Iris pigment epithelial cell (primary cell): ENCODE results near the gene RARRES1.
A peak's percentile ranks its signal among the peaks of the same experiment; 100 is the strongest.
"Not testable (repeated sequence)": the region's sequence is repeated elsewhere in the genome, so short reads cannot be mapped to it uniquely, and the experiment has no call there.

ENCODE experiments used
- DNase-seq: peaks from one replicate; pipeline ENCODE4 v3.0.0-alpha.2; 2011; ENCODE audit warnings: low read depth

The RARRES1 gene

GRCh38 chr3:158693866-158694456, 38.3 kb downstream of the RARRES1 start:
- not testable (repeated sequence) for DNase-seq

- peak; percentile 53 for DNase-seq
These were observed 47.1 kb downstream of the RARRES1 start for GRCh38 chr3:158685159-158685558.

GRCh38 chr3:158683230-158683962, 48.9 kb downstream of the RARRES1 start:
- DNase-seq: peak; percentile 90

GRCh38 chr3:158680861-158681260, 51.4 kb downstream of the RARRES1 start:
- DNase-seq: no peak

DNA sequence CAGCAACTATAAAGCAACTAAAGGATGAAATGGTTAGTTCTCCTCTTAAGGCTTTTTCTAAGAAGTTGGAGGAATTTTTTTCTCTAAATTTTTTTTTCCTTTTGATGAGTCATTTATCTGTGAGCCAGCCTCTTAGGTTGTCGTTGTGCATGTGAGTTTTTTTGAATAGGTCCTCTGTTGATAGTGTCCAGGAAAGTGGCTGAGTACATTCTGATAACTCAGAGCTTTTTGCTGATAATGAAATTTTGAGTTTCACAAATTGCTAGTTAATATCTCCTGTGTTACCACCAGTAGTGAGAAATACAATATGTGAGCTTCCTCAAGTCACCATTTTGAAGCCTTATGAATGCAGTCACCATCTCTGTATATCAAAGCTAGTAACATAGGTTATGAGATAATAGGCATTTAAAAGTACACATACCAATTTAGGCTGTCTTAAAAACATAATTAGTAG, 52.7 kb downstream of the RARRES1 start:
- DNase-seq: peak; percentile 52

GRCh38 chr3:158678687-158679086, 53.6 kb downstream of the RARRES1 start:
- DNase-seq: no peak

GRCh38 chr3:158672215-158673176, 59.8 kb downstream of the RARRES1 start, which contains the start of gene LXN:
Gene LXN (minus strand): TSS chr3:158672648. CDS start chr3:158672478, 170 bp downstream.
- peak; percentile 92 for DNase-seq

GRCh38 chr3:158671821-158672214, 60.4 kb downstream of the RARRES1 start:
- no peak for DNase-seq

- peak; percentile 89 for DNase-seq
These were observed 63.8 kb downstream of the RARRES1 start for GRCh38 chr3:158668506-158668905.

- no peak for DNase-seq
These were observed 65.8 kb downstream of the RARRES1 start for GRCh38 chr3:158666416-158666815.

DNA sequence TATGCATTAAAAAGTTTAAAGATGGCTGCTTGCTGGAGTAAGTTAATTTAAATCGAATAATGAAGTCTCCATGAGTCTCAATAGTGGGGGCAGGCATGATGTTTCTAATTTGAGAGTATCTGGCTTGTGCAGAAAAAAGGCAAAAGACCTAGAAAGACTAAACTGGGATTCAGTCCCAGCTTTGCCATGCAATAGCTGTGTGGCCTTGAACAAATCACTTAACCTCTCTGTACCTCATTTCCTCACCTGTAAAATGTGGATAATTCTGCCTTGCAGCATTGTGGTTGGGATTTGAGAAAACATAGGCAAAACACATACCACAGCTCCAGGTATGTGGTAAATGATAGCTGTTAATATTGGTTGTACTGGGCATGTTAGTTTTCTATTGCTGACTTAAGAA, 68.4 kb downstream of the RARRES1 start:
- no peak for DNase-seq

- DNase-seq: no peak
These were observed 69.0 kb downstream of the RARRES1 start for GRCh38 chr3:158663246-158663645.

GRCh38 chr3:158660711-158661110, 71.5 kb downstream of the RARRES1 start:
- DNase-seq: no peak

DNA sequence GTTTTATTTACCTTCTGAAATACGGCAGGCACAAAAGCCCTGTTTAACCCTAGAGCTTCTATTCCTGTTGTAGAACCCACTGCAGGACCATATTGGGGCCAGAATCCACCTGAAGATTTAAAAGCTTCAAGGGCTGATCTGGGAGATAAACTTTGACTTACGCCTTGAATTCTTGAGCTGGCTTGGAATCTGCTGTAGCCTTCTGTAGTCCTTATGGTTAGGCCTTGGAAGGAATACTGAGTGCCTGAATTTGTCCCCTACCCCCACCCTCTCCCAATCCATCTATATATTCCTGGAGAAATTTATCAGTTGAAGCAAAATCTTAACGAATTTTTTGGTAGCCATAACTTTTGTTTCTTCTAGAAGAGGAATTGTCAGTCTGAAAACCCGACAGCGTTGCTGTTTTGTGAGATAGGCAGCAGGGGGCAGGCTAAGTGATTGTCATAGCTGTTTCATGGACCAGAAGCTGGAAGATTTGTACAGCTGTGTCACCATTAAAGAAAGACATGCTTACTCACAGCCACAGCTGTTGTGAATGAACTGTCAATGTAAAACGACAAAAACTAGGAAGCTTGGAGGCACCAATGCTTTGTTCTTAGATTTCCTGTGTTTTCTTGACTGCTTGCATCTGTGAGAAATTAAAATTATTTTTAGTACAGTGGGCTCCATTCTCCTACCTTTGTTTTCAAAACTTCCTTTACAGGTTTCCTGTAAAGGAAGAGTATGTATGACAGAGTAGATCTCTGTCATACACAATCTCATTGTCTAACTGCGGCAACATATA, 72.6 kb downstream of the RARRES1 start:
- DNase-seq: peak; percentile 80

DNA sequence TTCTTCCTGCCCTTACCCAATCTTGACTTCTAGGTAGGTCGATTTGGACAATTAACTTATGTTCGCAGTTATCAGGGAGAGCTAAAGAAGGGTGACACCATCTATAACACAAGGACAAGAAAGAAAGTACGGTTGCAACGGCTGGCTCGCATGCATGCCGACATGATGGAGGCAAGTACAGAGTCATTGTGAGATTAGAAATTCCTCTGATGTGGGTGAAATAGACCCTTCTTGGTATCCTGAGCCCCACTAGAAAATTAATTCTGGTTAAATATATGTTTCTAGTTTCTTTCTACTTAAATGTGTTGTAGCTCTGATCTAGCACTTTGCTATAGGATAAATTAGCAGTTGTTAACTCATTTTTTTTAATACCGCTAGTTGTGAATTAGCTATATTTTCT, 73.4 kb downstream of the RARRES1 start:
- no peak for DNase-seq

DNA sequence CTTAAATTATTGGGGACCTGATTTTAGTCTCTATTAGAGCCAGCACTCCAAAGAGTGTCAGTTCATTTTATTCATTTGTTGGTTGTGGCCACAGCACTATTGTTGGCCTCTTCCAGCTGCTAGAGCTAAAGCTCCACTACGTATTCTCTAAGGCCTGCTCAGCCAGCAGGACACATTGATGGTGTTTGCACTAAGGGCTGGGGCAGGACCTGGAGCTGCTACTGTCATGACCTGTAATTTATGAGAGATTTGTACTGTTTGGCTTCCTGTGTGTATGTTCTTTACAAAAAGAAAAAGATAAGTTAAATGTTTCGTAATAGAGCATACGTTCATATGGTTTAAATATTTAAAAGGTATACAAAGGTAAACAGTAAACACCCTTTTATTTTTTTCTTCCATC, 79.8 kb downstream of the RARRES1 start:
- no peak for DNase-seq

- no peak for DNase-seq
These were observed 81.1 kb downstream of the RARRES1 start for GRCh38 chr3:158651192-158651591.

GRCh38 chr3:158649791-158650190, 82.5 kb downstream of the RARRES1 start:
- no peak for DNase-seq
